Neural cell (in vitro differentiated cells): Measurements from ENCODE around the gene ZC3H12D. TPM values are rescaled to one million over a fixed set of nuclear protein-coding genes. Genes with fewer than 3 reads are reported as not detected.

Experiments used
- H2AFZ ChIP-seq: fragments of 200-600, 300-800 bp; sonication (generic), shearing (Covaris generic); 2 replicates; pipeline ENCODE4 v1.6.0; 2014; ENCODE audit warnings: low read depth, mild to moderate bottlenecking, antibody characterized with exemption, low read length, moderate library complexity
- H3F3A ChIP-seq: fragments of 200-600 bp; shearing (Covaris generic); 2 replicates; pipeline ENCODE4 v1.6.1; 2016; ENCODE audit warnings: mild to moderate bottlenecking, moderate library complexity, mixed read lengths, antibody characterized with exemption, low read length; ENCODE audit not compliant: insufficient read depth, poor library complexity, severe bottlenecking
- H3K27ac ChIP-seq: fragments of 200-600, 300-800 bp; sonication (generic), shearing (Covaris generic); 2 replicates; pipeline ENCODE4 v1.5.1; 2014; ENCODE audit warnings: mild to moderate bottlenecking, low read length, moderate library complexity
- H3K27me3 ChIP-seq: fragments of 300-800, 200-600 bp; sonication (generic), shearing (Covaris generic); 2 replicates; pipeline ENCODE4 v1.6.0; 2014; ENCODE audit warnings: mild to moderate bottlenecking, low read depth, low read length, moderate library complexity; ENCODE audit not compliant: insufficient read depth
- H3K36me3 ChIP-seq: fragments of 300-800, 200-600 bp; sonication (generic), shearing (Covaris generic); 2 replicates; pipeline ENCODE4 v1.5.1; 2014; ENCODE audit warnings: mild to moderate bottlenecking, antibody characterized with exemption, low read length, moderate library complexity; ENCODE audit not compliant: insufficient read depth
- H3K4me2 ChIP-seq: fragments of 300-800, 200-600 bp; sonication (generic), shearing (Covaris generic); 2 replicates; pipeline ENCODE4 v1.6.0; 2014; ENCODE audit warnings: mild to moderate bottlenecking, low read length
- H3K4me3 ChIP-seq: fragments of 300-800, 200-600 bp; sonication (generic), shearing (Covaris generic); 2 replicates; pipeline ENCODE4 v1.5.1; 2014; ENCODE audit warnings: mild to moderate bottlenecking, low read length, moderate library complexity
- H3K79me2 ChIP-seq: fragments of 200-600 bp; shearing (Covaris generic); replicated peaks from 2 replicates; pipeline ENCODE4 v1.6.0; 2014; ENCODE audit warnings: mild to moderate bottlenecking, low read length, moderate library complexity; ENCODE audit not compliant: insufficient read depth
- H3K9ac ChIP-seq: fragments of 300-800, 200-600 bp; sonication (generic), shearing (Covaris generic); 2 replicates; pipeline ENCODE4 v1.6.1; 2016; ENCODE audit warnings: mild to moderate bottlenecking, low read length, mixed read lengths
- H3K9me2 ChIP-seq: fragments of 200-600 bp; shearing (Covaris generic); 2 replicates; pipeline ENCODE4 v1.6.1; 2016; ENCODE audit warnings: mild to moderate bottlenecking, low read length, mixed read lengths; ENCODE audit not compliant: insufficient read depth
- H3K9me3 ChIP-seq: fragments of 200-600, 300-800 bp; sonication (generic), shearing (Covaris generic); 2 replicates; pipeline ENCODE4 v1.6.1; 2016; ENCODE audit warnings: mild to moderate bottlenecking, mixed run types, low read length, moderate library complexity, mixed read lengths
- H4K20me1 ChIP-seq: fragments of 200-600 bp; shearing (Covaris generic); 2 replicates; pipeline ENCODE4 v1.6.1; 2016; ENCODE audit warnings: mild to moderate bottlenecking, mixed run types; ENCODE audit not compliant: insufficient read depth
- CTCF ChIP-seq: fragments of 450-650 bp; IDR thresholded peaks from 2 replicates; pipeline ENCODE4 v1.5.1; 2014; ENCODE audit warnings: antibody characterized with exemption, mild to moderate bottlenecking, moderate library complexity; ENCODE audit not compliant: poor library complexity, severe bottlenecking
- EP300 ChIP-seq: fragments of 450-650 bp; conservative IDR thresholded peaks from 2 replicates; pipeline ENCODE4 v1.6.1; 2014; ENCODE audit warnings: antibody characterized with exemption, mild to moderate bottlenecking, moderate library complexity; ENCODE audit not compliant: poor library complexity, severe bottlenecking
- EZH2 ChIP-seq: fragments of 200-600, 300-800 bp; shearing (Covaris generic), sonication (generic); IDR thresholded peaks from 2 replicates; pipeline ENCODE4 v1.6.1; 2014; ENCODE audit warnings: antibody characterized with exemption, low read length, borderline replicate concordance, mild to moderate bottlenecking; ENCODE audit not compliant: insufficient read depth, poor library complexity, severe bottlenecking
- MXI1 ChIP-seq: fragments of 450-650 bp; conservative IDR thresholded peaks from 2 replicates; pipeline ENCODE4 v1.6.1; 2014; ENCODE audit warnings: antibody characterized with exemption, mild to moderate bottlenecking; ENCODE audit not compliant: poor library complexity, severe bottlenecking
- POLR2AphosphoS5 ChIP-seq: IDR thresholded peaks from 2 replicates; pipeline ENCODE4 v1.6.1; 2012
- RAD21 ChIP-seq: fragments of 450-650 bp; conservative IDR thresholded peaks from 2 replicates; pipeline ENCODE4 v1.6.1; 2014; ENCODE audit warnings: antibody characterized with exemption, mild to moderate bottlenecking, moderate library complexity
- REST ChIP-seq: IDR thresholded peaks from 2 replicates; pipeline ENCODE4 v1.6.1; 2012; ENCODE audit warnings: borderline replicate concordance
- SMC3 ChIP-seq: fragments of 450-650 bp; conservative IDR thresholded peaks from 2 replicates; pipeline ENCODE4 v1.6.1; 2014; ENCODE audit warnings: antibody characterized with exemption, mild to moderate bottlenecking, moderate library complexity; ENCODE audit not compliant: poor library complexity
- TAF1 ChIP-seq: IDR thresholded peaks from 2 replicates; pipeline ENCODE4 v1.6.1; 2012; ENCODE audit warnings: low read depth
- polyA plus RNA-seq: library from polyadenylated mRNA; depleted of rRNA; stranded (reverse); fragments of >200 nt; gene quantifications from 2 replicates; pipeline ENCODE4 v1.2.3, GENCODE V29; 2014

Gene ZC3H12D
- polyA plus RNA-seq, 1 donor from 2014 or later: 1.0 TPM

- Histone ChIP-seq H3K79me2 (no peaks in the 10 kb centered on the region), H3K4me3 (no peak overlapping the region), H3K9ac (no peak overlapping the region), H3F3A (no peaks in the 10 kb centered on the region), H2AFZ (no peak overlapping the region), H3K36me3 (no peaks in the 10 kb centered on the region), H3K9me2 (no peaks in the 10 kb centered on the region), H3K9me3 (no peaks in the 10 kb centered on the region), H4K20me1 (no peaks in the 10 kb centered on the region), H3K27ac (no peak overlapping the region), H3K4me2 (no peak overlapping the region), H3K27me3 (no peaks in the 10 kb centered on the region)
- TF ChIP-seq RAD21: no peak
- TF ChIP-seq CTCF: peak; percentile 26
Observed at GRCh38 chr6:149429427-149430360, 55.1 kb downstream of the ZC3H12D start.

- H3K36me3 ChIP-seq: no peaks in the 10 kb centered on the region
- H2AFZ ChIP-seq: no peak overlapping the region
- no peak overlapping the region for H3K4me2 ChIP-seq
- no peak for TF ChIP-seq EP300
- TF ChIP-seq EZH2: no peak
- TF ChIP-seq POLR2AphosphoS5: no peak
- no peak for TF ChIP-seq SMC3
- no peak for TF ChIP-seq CTCF
- no peak for TF ChIP-seq RAD21
- no peaks in the 10 kb centered on the region for H3K9me3 ChIP-seq
- H3F3A ChIP-seq: no peaks in the 10 kb centered on the region
- no peaks in the 10 kb centered on the region for H3K79me2 ChIP-seq
- no peaks in the 10 kb centered on the region for H4K20me1 ChIP-seq
- H3K27me3 ChIP-seq: no peaks in the 10 kb centered on the region
- no peak overlapping the region for H3K27ac ChIP-seq
- H3K9ac ChIP-seq: no peak overlapping the region
- no peak overlapping the region for H3K4me3 ChIP-seq
- no peaks in the 10 kb centered on the region for H3K9me2 ChIP-seq
Observed at GRCh38 chr6:149428606-149429005, 56.2 kb downstream of the ZC3H12D start.

- Histone ChIP-seq H3F3A (no peaks in the 10 kb centered on the region), H4K20me1 (no peaks in the 10 kb centered on the region), H3K9me2 (no peaks in the 10 kb centered on the region), H3K27me3 (no peaks in the 10 kb centered on the region), H3K9me3 (no peaks in the 10 kb centered on the region), H3K9ac (no peak overlapping the region), H3K4me2 (no peak overlapping the region), H3K4me3 (no peak overlapping the region), H3K27ac (no peak overlapping the region), H3K79me2 (no peaks in the 10 kb centered on the region), H3K36me3 (no peaks in the 10 kb centered on the region), H2AFZ (no peak overlapping the region)
- TF ChIP-seq POLR2AphosphoS5 (no peak), REST (no peak), TAF1 (no peak), MXI1 (no peak), CTCF (no peak), EP300 (no peak), EZH2 (no peak), RAD21 (no peak), SMC3 (no peak)
Observed at GRCh38 chr6:149425754-149426153, 59.1 kb downstream of the ZC3H12D start.
